GM19193 (cell line): ENCODE results near the gene PRKN.

Source experiments
- POLR2A ChIP-seq: IDR thresholded peaks from 4 replicates; pipeline ENCODE4 v1.6.1; 2011; ENCODE audit not compliant: insufficient read depth, insufficient read length; ENCODE audit errors: extremely low read depth

PRKN gene

DNA sequence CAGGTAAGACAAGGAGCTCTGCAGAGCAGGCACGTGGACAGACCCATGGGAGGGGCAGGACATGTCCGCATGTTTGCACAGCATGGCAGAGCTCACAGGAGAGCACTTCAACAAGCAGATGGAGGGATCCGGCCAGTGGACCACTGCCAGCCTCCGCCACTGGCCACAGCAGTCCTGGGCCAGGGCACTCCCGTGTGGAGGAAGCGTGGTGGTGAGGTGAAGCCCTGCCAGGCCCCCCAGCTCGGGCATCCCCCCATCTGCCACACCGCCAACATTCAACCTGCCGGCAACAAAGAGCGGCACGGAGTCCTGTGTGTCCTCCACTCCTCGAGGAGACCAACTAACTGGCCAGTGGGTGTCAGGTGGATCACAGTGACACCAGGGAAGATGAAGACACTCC is 1349.5 kb downstream of the PRKN start:
- TF ChIP-seq POLR2A: no peak

DNA sequence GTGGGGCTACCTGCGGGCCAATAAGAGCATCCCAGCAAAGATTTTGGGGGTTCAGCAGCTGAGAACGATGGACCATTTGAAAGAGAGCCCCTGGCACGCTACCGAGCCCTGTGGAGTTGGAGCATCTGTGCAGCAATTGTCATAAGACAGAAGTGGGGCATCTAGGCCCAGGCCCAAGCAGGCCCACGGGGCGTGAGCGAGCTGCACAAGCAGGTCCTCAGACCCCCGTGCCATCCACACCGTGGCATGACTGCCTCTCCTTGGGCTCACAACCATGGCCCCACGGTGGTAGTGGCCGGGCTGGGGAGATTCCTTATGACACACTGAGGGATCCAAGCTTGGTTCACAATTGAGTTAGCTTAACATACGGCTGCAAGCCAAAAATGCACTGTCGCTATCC is 1350.5 kb downstream of the PRKN start:
- no peak for TF ChIP-seq POLR2A

DNA sequence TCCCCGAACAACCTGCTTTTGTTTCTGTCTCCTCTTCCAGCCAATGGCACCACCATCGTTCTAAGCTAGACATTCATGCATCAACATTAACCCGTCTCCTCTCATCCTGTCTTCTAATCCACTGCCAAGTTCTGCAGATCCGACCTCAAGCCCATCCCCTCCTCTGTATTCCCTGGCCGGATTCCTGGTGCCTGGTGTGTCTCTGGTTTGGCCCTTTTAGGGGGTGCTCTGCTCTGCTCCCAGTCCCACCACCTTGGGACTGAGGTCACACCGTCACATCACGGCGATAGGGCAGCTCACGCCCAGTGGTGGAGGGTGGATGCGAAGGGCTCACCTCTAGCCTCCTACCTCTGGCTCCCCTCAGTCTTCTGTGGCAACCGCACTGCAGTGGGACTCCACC is 1351.2 kb downstream of the PRKN start:
- TF ChIP-seq POLR2A: no peak

DNA sequence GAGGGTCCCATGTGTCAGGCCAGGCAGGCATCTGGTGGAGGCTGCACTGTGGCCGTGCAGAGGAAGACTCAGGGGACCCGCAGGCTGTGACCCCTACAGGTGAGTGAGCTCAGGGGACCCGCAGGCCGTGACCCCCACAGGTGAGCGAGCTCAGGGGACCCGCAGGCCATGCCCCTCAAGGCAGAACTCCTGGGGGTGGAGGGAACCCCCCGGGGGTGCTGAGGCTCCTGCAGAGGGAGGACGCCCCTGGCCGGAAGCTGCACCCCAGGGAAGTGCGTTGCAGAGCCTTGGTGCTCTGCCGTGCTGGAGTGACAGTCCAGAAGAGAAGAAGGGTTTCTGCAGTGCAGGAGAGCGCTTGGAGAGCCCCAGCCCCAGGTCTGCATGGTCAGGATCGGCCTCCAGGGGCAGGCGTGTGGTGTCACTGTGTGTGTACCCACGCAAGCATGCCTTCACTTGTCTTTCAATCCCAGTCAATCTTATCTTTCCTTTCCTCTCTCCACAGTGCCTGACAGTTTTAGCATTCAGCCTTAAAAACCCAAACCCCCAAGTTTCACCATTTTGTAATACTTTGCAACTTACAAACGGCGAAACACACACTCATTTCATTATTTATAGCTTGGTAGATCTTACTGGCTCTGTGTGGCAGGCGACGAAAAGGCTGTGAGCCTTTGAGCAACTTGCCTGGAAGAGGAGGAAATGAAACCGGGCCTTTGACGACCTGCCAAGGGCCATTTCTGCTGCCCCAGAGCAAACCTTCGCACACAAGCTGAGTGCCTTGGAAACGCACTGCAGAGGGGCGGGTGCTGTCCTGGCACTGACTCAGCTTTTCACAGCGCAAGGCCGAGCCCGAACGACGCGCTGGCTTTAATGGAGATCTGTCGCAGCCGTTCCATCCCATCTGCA is 1352.3 kb downstream of the PRKN start:
- TF ChIP-seq POLR2A: no peak

DNA sequence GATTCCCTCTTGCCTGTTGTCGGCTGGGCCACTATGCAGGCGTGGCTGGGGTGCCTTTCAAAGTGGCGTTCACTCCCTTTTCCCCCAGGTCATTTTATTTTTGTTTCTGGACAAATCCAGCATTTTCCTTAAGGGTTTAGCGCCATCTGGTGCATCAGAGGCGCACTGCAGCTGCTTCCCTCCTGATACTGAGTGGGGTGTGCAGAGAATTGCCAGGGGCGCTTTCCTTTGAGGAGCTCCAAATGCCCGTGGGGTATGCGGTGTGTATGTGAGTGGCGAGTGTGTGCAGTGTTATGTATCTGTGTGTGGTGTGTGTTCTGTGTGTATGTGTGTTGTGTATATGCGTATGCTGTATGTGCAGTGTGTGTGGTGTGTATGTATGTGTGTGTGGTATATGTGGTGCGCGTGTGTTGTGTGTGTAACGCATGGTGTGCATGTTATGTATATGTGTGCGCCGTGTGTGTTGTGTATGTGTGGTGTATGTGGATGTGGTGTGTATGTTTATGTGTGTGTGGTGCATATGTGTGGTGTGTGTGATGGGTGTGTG is 1353.6 kb downstream of the PRKN start:
- no peak for TF ChIP-seq POLR2A

DNA sequence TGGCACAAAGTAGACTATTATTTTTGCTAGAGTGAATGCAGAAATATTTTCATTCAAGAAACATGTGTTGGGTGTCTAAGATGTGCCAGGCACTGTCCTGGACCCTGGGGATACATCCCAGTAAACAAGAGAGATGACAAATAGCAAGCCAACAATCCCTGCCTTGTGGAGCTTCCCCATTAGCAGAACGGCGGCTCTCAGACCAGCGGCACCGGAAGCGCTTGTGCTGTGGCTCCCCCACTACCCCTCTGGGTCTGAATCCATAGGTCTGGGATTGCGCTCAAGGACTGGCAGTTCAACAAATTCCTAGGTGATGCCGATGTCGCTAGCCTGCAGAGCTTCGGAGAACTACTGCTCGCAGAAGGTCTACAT is 1355.2 kb downstream of the PRKN start:
- TF ChIP-seq POLR2A: no peak

DNA sequence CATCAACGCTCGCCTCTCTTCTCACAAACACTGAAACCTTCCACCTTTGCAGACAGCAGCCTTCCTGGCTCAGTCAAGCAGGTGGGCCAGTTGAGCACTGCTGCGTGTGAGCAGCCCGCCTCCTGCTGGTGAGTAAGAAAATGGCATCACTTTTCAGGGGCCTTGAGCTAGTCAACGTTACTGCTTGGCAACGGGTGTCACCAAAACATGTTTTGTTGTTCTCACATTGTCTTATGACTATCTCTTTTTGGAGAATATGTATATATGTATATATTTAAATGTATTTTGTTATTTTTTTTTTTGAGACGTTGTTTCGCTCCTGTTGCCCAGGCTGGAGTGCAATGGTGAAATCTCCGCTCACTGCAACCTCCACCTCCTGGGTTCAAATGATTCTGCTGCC is 1356.7 kb downstream of the PRKN start:
- TF ChIP-seq POLR2A: no peak

DNA sequence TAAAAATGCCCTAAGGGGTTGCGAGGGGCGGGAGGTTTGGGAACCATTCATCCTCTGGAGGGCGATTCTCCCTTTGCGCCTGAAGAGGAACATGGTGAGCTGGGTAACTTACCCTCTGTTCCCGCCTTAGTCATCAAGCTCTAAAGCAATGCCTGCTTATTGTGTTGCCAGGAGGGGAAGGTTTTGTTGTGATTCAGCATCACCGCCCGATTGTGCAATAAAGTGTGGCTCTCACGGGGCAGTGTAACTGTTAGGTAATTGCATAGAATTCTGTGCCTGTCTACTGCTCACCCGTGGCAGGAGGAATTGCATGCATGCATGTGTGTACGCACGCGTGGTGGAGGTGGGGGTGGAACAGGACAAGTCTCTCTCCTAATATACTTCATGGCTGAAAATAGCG is 1358.2 kb downstream of the PRKN start:
- TF ChIP-seq POLR2A: no peak

DNA sequence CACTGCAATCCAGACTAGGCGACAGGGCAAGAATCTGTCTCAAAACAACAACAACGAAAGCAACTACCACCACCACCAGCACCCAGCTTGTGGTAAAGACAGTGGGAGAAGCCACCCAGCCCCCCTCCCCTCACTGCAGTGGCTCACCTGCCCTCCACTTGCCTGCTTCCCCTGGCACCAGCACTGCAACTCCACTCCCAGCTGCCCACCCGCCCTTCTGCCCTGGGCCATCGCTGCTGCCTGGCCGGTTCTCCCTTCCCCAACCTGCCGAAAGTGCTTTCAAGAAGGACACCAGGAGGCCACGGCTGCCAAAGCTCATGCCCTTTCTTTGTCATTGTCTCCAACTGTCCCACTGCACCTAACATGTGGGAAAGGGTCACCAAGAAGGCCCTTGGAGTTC is 1359.1 kb downstream of the PRKN start:
- no peak for TF ChIP-seq POLR2A

DNA sequence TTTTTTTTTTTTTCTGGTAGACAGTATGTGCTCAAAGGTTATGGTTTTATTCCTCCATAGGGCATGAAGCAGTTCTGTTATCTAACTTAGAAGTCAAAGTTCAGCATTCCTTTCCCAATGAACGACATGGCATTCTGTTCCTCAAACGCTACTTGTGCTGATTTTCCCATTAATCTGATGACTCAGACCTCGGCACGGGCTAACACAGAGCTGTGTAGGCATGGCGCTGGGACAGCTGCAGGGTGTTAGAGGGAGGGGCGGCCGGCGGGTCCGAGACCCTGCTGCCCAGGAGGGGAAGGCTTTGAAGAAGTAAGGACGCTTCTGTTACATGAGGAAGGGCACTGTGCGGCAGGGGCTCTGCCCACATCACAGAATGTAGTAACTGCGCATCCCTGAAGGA is 1360.1 kb downstream of the PRKN start:
- TF ChIP-seq POLR2A: no peak

DNA sequence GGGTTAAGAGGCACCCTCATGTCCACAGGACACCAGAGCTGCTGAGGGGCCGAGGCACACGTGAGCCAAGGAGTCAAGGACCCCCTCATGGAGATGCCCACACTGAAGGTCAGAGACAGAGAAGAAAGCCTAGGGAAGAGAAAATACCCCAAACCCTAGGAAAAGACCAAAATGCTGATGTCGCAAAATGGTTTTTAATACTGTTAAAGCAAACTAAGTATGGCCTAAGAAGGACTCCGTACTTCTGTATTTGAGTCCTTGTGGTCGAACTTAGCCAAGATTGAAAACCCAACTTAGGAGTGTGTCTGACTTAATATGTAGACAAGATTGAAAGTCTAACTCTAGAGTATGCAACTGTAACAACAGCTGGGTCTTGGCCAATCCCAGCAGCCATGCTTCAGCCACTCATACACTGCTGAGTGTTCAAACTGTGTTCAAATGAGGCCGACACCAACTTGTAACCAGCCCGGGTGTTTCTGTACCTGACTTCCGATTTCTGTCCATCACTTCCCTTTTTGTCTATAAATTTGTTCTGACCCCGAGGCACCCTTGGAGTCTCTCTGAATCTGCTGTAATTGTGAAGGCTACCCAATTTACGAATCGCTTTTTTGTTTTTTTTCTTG is 1361.2 kb downstream of the PRKN start:
- TF ChIP-seq POLR2A: no peak

DNA sequence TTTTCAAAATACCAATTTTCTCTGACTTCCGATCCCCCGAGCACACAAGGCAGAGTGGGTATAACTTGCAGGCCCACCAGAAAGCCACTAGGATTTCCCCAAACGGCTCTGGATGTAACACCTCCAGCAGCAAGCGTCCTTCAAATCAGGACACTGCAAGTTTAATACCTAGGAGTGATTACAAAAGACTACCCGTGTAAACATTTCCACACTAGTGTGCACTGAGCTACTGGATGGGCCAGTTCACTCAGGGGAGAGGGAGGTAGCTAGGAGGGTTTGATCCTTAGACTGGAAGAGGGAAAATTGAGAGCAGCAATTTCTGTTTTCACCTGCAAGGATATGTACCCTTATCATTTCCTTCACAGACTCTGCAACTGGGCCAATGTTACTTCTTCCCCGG is 1361.9 kb downstream of the PRKN start:
- no peak for TF ChIP-seq POLR2A

DNA sequence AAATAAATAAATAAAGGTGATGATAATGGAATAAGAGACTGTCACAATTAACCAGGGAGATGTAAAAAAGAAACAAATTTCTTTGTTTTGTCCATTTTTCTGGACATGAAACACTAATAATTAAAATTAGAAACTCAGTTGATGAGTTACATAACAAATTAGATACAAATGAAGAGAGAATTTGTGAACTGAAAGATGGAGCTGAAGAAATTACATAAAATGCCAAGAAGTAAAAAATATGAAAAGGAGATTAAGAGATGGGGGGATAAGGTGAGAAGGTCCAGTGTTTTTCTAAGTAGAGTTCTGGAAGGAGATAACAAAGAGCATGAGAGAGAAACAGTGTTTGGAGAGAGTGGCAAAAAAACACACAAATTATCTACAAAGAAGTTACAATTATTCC is 1364.3 kb downstream of the PRKN start:
- no peak for TF ChIP-seq POLR2A

DNA sequence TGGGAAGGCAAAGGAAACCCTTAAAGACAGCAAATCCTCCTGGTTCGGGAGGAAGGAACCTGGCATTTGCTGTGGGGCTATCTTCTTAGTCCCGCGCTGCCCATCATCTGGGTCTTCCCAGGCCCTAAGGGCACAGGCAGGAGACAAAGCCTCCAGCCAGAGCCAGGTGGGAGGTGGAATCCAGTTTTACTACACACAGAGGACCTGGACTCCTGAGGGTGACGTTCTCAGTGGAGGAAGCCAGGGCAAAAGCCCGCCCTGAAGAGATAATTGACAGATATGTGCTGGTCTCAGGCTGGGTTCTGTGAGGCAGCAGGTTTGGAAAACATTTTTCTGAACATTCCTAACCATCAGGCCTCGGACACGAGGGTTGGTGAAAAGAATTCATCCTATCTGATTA is 1365.3 kb downstream of the PRKN start:
- TF ChIP-seq POLR2A: no peak

DNA sequence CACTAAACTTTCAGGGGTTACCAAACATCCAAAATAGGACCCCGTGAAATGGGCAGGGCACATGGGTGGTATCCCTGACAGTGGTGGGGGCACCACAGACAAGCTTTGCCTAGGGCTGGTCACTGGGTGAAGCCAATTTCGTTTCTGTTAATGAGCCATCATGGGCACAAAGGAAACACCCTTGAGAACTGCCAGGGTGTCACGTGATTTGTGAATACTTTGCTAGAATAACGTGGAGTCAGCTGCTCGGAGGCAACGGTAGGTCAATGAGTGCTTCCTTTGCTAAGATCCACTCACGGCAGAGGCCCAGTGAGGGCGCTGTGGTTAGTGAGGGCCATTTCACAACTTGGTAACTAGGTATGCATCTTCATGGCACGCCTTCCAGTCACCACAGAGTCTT is 1366.0 kb downstream of the PRKN start:
- TF ChIP-seq POLR2A: no peak

DNA sequence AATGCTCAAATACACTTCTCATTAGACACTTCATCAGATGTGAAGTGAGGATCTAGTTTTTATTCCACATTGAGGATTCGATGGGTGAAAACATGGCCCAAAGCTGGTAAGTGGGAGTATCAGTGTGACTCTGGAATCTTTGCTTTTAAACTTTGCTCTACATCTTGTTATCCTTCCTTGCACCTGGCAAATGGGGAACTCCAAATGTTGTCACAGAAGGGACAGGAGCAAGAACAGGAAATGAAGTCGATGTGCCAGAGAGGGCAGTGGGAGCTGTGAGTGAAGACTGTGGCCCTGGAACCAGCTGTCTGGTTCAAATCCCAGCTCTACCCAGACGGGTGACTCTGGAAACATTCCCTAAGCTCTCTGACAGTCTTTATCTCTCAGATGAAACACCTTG is 1367.0 kb downstream of the PRKN start:
- no peak for TF ChIP-seq POLR2A
